Stimulated activated CD4-positive, alpha-beta T cell treated with anti-CD3 and anti-CD28 coated beads, Interleukin-4, amount 100 ng/mL, for 24 hours (primary cell): ENCODE results near the gene ADAM12.
"Not testable (repeated sequence)": the region's sequence is repeated elsewhere in the genome, so short reads cannot be mapped to it uniquely, and the experiment has no call there.

ENCODE experiments used
- DNase-seq: peaks from one replicate; pipeline ENCODE4 v3.0.0-alpha.2; 2020

ADAM12 gene

GRCh38 chr10:126070476-126071215, 317.6 kb downstream of the ADAM12 start:
- no peak for DNase-seq

GRCh38 chr10:126068322-126068721, 320.0 kb downstream of the ADAM12 start:
- no peak for DNase-seq

GRCh38 chr10:126066456-126066855, 321.8 kb downstream of the ADAM12 start:
- no peak for DNase-seq

GRCh38 chr10:126065751-126066377, 322.4 kb downstream of the ADAM12 start:
- DNase-seq, result no peak

GRCh38 chr10:126064512-126064911, 323.8 kb downstream of the ADAM12 start:
- no peak for DNase-seq

- DNase-seq, result no peak
Measured at GRCh38 chr10:126063353-126063791, 324.9 kb downstream of the ADAM12 start.

- DNase-seq, result no peak
Measured at GRCh38 chr10:126062131-126063032, 325.9 kb downstream of the ADAM12 start.

GRCh38 chr10:126061526-126061925, 326.8 kb downstream of the ADAM12 start:
- no peak for DNase-seq

- no peak for DNase-seq
Measured at GRCh38 chr10:126060261-126060931, 327.9 kb downstream of the ADAM12 start.

- DNase-seq, result no peak
Measured at GRCh38 chr10:126059076-126059826, 329.0 kb downstream of the ADAM12 start.

GRCh38 chr10:126058507-126058906, 329.8 kb downstream of the ADAM12 start:
- DNase-seq, result no peak

- no peak for DNase-seq
Measured at GRCh38 chr10:126058104-126058503, 330.2 kb downstream of the ADAM12 start.

- no peak for DNase-seq
Measured at GRCh38 chr10:126057494-126057893, 330.8 kb downstream of the ADAM12 start.

- no peak for DNase-seq
Measured at GRCh38 chr10:126054191-126054590, 334.1 kb downstream of the ADAM12 start.

GRCh38 chr10:126052171-126052570, 336.1 kb downstream of the ADAM12 start:
- DNase-seq, result no peak

GRCh38 chr10:126049759-126050700, 338.2 kb downstream of the ADAM12 start:
- DNase-seq, result no peak

GRCh38 chr10:126047749-126048148, 340.5 kb downstream of the ADAM12 start:
- DNase-seq, result not testable (repeated sequence)

GRCh38 chr10:126046831-126047230, 341.4 kb downstream of the ADAM12 start:
- no peak for DNase-seq

- no peak for DNase-seq
Measured at GRCh38 chr10:126045861-126046260, 342.4 kb downstream of the ADAM12 start.

- DNase-seq, result no peak
Measured at GRCh38 chr10:126043389-126043788, 344.9 kb downstream of the ADAM12 start.

GRCh38 chr10:126042906-126043305, 345.4 kb downstream of the ADAM12 start:
- no peak for DNase-seq
